ENCODE results near the gene GPATCH8. TPM values are rescaled to one million over a fixed set of nuclear protein-coding genes. Genes with fewer than 3 reads are reported as not detected.

GPATCH8 gene
- polyA plus RNA-seq, 1 of the 3 experiments (the other 2 are of a cell fraction): 12.7 TPM

GRCh38 chr17:44414394-44415155 is 88.6 kb downstream of the GPATCH8 start:
- CTCF ChIA-PET: interaction anchor here (0.6 to 1.4 kb wide), 2 partner anchors 167 to 258 kb away, joined by 3 read pairs; no protein-coding TSS in a partner anchor
- H3K4me2 ChIP-seq: no peak overlapping the region
- no peaks in the 10 kb centered on the region for H4K20me1 ChIP-seq (ENCODE audit: insufficient read depth)
- peaks cover 10 to 28% of the 10 kb centered on the region in 2 experiments for H3K36me3 ChIP-seq (replicated peaks in 1 of 2; ENCODE audit: control insufficient read depth in 1 of 2, insufficient read depth in 2 of 2, low read length in 1 of 2)
- H3K9ac ChIP-seq: no peak overlapping the region
- H3K4me1 ChIP-seq (ENCODE audit: control insufficient read depth in 1 of 2, insufficient read depth in 2 of 2, low read depth in 1 of 2, low read length in 1 of 2): peaks cover 0 to 8% of the 10 kb centered on the region in 2 experiments; a peak in 2 of 4 replicates
- H3K27ac ChIP-seq (ENCODE audit: low read depth in 2 of 2, low read length in 1 of 2): no peak overlapping the region
- H3K79me2 ChIP-seq (ENCODE audit: insufficient read depth): no peaks in the 10 kb centered on the region; the same call in 1 of the 2 replicates
- no peaks in the 10 kb centered on the region for H3K9me3 ChIP-seq
- no peaks in the 10 kb centered on the region for H3K9me2 ChIP-seq
- 92% methylated on average over 1 of the region's 1 CpG for WGBS (ENCODE audit: low lambda C conversion rate)
- no peak overlapping the region for H2AFZ ChIP-seq (ENCODE audit: low read depth)
- DNase-seq: no peak
- POLR2A ChIA-PET: no interaction called here
- TF ChIP-seq JUND (IDR thresholded peaks at IDR 0.05): no peak
- no peak for TF ChIP-seq RCOR1 (IDR thresholded peaks at IDR 0.05; ENCODE audit: low read length)
- TF ChIP-seq MAX (IDR thresholded peaks at IDR 0.05; ENCODE audit: low read depth): no peak
- no peak for TF ChIP-seq FOXM1 (IDR thresholded peaks at IDR 0.05; ENCODE audit: low read depth)
- no peak for TF ChIP-seq NFIC (IDR thresholded peaks at IDR 0.05; ENCODE audit: borderline replicate concordance)
- TF ChIP-seq FOSL2 (IDR thresholded peaks at IDR 0.05; ENCODE audit: borderline replicate concordance, low read depth): no peak
- TF ChIP-seq RAD21 (IDR thresholded peaks at IDR 0.05; ENCODE audit: low read length): no peak
- TF ChIP-seq REST (IDR thresholded peaks at IDR 0.05; ENCODE audit: low read depth, low read length): no peak
- no peak for TF ChIP-seq CTCF (IDR thresholded peaks at IDR 0.05)
- TF ChIP-seq SMC3 (IDR thresholded peaks at IDR 0.05; ENCODE audit: low read depth, low read length): no peak
- TF ChIP-seq RFX5 (IDR thresholded peaks at IDR 0.05; ENCODE audit: low read length): no peak
- TF ChIP-seq GATA2 (CRISPR knock-in tag; IDR thresholded peaks at IDR 0.05): no peak
- peaks cover 11% of the 10 kb centered on the region for H3F3A ChIP-seq (replicated peaks; ENCODE audit: insufficient read depth)
- H3K4me3 ChIP-seq (ENCODE audit: low read depth in 2 of 2, low read length in 1 of 2): no peak overlapping the region
- H3K27me3 ChIP-seq (ENCODE audit: insufficient read depth): no peaks in the 10 kb centered on the region
